ENCODE data around the gene NACC2. TPM values are rescaled to one million over a fixed set of nuclear protein-coding genes. Genes with fewer than 3 reads are reported as not detected.

Gene NACC2
- total RNA-seq, 2 experiments from 2014 or later, result 6.0 to 6.2 TPM

DNA sequence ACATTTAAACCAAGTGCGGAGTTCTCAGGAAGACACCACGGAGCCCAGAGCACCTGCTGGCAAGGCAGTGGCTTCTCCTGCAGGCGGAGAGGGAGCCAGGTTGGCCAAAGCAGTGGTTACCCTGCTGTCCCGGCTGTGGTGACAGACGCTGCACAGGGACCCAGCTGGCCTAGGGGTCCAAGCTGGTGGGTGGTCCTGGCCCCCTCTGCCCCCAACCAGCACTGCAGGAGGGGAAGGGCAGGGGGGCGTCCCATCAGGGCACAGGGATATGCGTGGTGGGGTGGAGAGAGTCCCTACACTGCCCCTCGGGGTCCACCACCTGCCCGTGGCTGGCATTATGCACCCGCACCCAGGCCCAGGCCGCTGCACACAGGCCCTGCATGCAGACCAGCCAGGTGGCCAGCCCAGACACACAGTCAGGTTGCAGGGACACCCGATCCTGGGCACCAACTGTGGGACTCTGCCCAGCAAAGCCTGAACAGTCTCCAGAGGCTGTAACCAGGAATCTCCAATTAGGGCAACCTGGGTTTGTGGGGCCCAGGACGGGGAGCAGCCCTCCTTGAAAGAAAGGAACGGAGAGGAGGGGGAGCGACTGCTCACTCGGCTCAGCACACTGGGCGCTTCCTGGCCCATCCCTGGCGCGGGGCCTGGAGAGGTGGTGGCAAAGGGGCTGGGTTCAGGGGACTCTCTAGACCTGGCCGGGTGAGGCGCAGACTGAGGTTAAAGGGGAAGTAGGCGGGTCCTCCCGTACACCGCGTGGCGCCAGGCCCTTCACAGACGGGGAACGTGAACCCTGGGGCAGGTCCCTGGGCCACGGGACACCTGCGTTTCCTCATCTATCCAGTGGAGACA lies 46.3 kb downstream of the NACC2 start:
- no peak for DNase-seq
- Mint-ChIP-seq H3K4me3 (no peak overlapping the region), H3K9me3 (no peaks in the 10 kb centered on the region), H3K4me1 (ENCODE audit: low read depth) (peaks cover 11% of the 10 kb centered on the region), H3K27me3 (peaks cover 3% of the 10 kb centered on the region), H3K27ac (no peak overlapping the region), H3K36me3 (ENCODE audit: low read depth) (no peaks in the 10 kb centered on the region)
- TF ChIP-seq, protein P1, sequence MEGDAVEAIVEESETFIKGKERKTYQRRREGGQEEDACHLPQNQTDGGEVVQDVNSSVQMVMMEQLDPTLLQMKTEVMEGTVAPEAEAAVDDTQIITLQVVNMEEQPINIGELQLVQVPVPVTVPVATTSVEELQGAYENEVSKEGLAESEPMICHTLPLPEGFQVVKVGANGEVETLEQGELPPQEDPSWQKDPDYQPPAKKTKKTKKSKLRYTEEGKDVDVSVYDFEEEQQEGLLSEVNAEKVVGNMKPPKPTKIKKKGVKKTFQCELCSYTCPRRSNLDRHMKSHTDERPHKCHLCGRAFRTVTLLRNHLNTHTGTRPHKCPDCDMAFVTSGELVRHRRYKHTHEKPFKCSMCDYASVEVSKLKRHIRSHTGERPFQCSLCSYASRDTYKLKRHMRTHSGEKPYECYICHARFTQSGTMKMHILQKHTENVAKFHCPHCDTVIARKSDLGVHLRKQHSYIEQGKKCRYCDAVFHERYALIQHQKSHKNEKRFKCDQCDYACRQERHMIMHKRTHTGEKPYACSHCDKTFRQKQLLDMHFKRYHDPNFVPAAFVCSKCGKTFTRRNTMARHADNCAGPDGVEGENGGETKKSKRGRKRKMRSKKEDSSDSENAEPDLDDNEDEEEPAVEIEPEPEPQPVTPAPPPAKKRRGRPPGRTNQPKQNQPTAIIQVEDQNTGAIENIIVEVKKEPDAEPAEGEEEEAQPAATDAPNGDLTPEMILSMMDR (IDR thresholded peaks at IDR 0.05), result no peak
- ATAC-seq, result no peak
- intact Hi-C loops (cut with micrococcal nuclease), result no loop called here
- ChIA-PET POLR2A (no interaction called here), CTCF (no interaction called here)

DNA sequence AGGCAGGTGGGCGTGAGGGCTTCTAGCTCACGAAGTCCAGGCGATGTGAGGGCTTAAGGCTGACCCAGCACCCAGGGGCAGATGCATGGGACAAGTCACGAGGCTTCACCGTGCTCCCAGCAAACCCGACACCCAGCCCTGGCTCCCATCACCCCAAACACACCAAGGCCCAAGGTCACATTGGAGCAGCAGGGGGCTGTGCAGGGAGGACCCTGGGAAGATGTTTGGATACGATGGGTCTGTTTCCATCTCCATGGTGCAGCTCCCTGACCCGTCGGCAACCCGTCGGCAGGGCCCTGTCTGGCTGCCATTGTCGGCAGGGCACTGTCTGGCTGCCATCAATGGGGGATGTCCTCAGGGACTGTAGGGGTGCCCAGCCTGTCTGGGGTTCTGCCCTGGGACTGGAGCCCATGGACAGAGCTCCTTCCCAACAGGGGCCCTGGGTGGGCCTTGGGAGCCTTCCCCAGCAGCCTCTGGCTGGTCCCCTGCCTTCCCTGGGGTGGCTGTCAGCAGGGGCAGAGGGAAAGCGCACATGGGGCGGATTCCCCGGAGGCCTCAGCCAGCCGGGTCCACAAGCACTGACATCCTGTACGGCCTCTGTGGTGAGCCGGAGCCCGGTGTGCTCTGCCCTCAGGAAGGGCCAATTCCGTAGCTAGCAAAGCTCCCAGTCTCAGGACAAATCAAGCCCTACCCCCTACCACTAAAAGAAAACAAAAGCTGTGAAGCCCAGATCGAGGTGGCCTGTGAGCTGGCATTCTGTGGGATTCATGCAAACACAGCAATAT lies 47.1 kb downstream of the NACC2 start:
- CTCF ChIA-PET, result no interaction called here
- H3K9me3 Mint-ChIP-seq, result no peaks in the 10 kb centered on the region
- ATAC-seq (no peak), DNase-seq (no peak)
- peaks cover 4% of the 10 kb centered on the region for H3K4me1 Mint-ChIP-seq (ENCODE audit: low read depth)
- H3K36me3 Mint-ChIP-seq (ENCODE audit: low read depth), result no peaks in the 10 kb centered on the region
- TF ChIP-seq, protein P1 (IDR thresholded peaks at IDR 0.05), result no peak
- POLR2A ChIA-PET, result no interaction called here
- intact Hi-C loops (cut with micrococcal nuclease), result no loop called here
- H3K4me3 Mint-ChIP-seq, result no peak overlapping the region
- H3K27ac Mint-ChIP-seq, result no peak overlapping the region
- peaks cover 3% of the 10 kb centered on the region for H3K27me3 Mint-ChIP-seq

DNA sequence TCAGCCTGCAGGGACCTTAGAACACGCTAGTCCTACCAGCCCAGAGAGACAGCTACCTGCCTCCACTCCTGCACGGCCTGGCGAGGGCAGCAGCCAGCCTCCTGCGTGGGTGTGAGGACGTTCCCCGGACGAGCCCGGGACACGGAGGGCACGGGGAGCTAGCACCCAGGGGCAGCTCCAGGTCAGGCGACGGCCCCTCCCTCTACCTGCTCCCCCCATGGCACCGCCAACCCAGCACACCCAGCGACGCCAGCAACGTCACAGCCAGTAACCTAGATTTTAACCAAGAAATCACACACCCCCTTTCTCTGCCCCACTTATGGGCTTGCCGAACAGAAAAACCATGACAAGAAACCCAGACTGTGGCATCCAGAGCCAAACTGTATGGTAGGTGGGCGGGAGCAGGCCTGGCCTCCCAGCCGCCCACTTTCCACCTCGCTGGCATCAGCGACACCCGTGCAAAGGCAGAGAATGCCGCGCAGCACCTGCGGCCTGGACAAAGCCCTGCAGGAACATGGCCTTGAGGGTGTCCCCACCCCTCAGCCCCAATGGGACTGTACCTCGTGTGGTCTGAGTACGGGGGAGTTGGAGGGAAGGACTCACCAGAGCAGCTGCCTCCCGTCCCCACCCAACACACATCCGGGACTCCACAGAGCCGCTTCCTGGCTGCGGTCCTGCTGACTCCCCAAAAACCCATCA lies 47.9 kb downstream of the NACC2 start:
- Mint-ChIP-seq H3K9me3 (no peaks in the 10 kb centered on the region), H3K4me1 (ENCODE audit: low read depth) (peaks cover 4% of the 10 kb centered on the region), H3K36me3 (ENCODE audit: low read depth) (no peaks in the 10 kb centered on the region), H3K27ac (no peak overlapping the region), H3K27me3 (peaks cover 3% of the 10 kb centered on the region), H3K4me3 (no peak overlapping the region)
- DNase-seq (no peak), ATAC-seq (no peak)
- intact Hi-C loops (cut with micrococcal nuclease), result no loop called here
- ChIA-PET CTCF (no interaction called here), POLR2A (no interaction called here)
- TF ChIP-seq, protein P1 (IDR thresholded peaks at IDR 0.05), result no peak

DNA sequence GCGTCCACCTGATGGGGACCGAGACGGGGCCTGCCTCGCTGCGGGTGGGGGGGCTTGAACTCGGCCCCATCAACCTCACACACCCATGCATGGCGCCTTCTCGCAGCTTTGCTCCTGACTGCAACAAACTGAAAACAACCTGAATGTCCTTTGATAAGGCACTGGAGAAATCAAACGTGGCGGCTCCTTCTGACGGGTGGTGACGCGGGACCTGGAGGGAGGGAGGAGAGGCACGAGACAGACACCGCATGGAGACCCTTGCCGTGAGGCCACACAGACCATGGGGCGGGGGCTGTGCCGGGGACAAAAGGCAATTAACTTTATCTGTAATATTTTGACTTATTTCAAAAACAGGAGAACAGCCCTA lies 48.6 kb downstream of the NACC2 start:
- ChIA-PET POLR2A (interaction anchor here (0.5 kb wide), 1 partner anchor 55 kb away, joined by 3 read pairs; no protein-coding TSS in a partner anchor), CTCF (no interaction called here)
- Mint-ChIP-seq H3K27me3 (no peaks in the 10 kb centered on the region), H3K9me3 (no peaks in the 10 kb centered on the region), H3K4me1 (ENCODE audit: low read depth) (no peaks in the 10 kb centered on the region), H3K4me3 (no peak overlapping the region), H3K27ac (no peak overlapping the region), H3K36me3 (ENCODE audit: low read depth) (no peaks in the 10 kb centered on the region)
- intact Hi-C loops (cut with micrococcal nuclease), result no loop called here
- ATAC-seq (no peak), DNase-seq (no peak)
- TF ChIP-seq, protein P1 (IDR thresholded peaks at IDR 0.05), result no peak

Data from activated CD8-positive, alpha-beta T cell treated with anti-CD3 and anti-CD28 coated beads for 36 hours (primary cell).